Sigmoid colon (tissue), 7 donors: ENCODE measurements around the gene IPO11. TPM values are rescaled to one million over a fixed set of nuclear protein-coding genes. Genes with fewer than 3 reads are reported as not detected.

Experiments
- DNase-seq: peaks from one replicate; pipeline ENCODE4 v3.0.0-alpha.2; 2019
- H3K27ac ChIP-seq, 4 donors: fragments of 200-600 bp; sonication (generic); one replicate each; pipeline ENCODE4 v1.5.1; 2016 to 2019; ENCODE audit warnings: mild to moderate bottlenecking in 1 of 4
- H3K27me3 ChIP-seq, 3 donors: fragments of 200-600 bp; sonication (generic); one replicate each; pipeline ENCODE4 v1.5.1; 2019; ENCODE audit warnings: mild to moderate bottlenecking in 1 of 3
- H3K36me3 ChIP-seq, 4 donors: fragments of 200-600 bp; sonication (generic); one replicate each; pipeline ENCODE4 v1.5.1; 2016 to 2019
- H3K4me1 ChIP-seq, 4 donors: fragments of 200-600 bp; sonication (generic); one replicate each; pipeline ENCODE4 v1.5.1; 2017 to 2019
- H3K4me3 ChIP-seq, 4 donors: fragments of 200-600 bp; sonication (generic); one replicate each; pipeline ENCODE4 v1.5.1; 2017 to 2019; ENCODE audit warnings: mild to moderate bottlenecking in 2 of 4, moderate library complexity in 1 of 4
- H3K9me3 ChIP-seq, 4 donors: fragments of 200-600 bp in 3 of 4; sonication (generic) in 3 of 4; one replicate each; pipeline versions ENCODE4 v1.5.1 to v1.6.1; 2013 to 2019
- CTCF ChIP-seq, 4 experiments: fragments of 450-650 bp in 3 of 4; fragments of 200-600 bp in 1 of 4; IDR thresholded peaks; one replicate each; pipeline ENCODE4 v1.5.1; 2016 to 2019; ENCODE audit warnings: antibody characterized with exemption in 4 of 4, mild to moderate bottlenecking in 3 of 4, moderate library complexity in 2 of 4
- EP300 ChIP-seq, 4 donors: sonication (generic); formaldehyde crosslinking; IDR thresholded peaks; one replicate each; pipeline ENCODE4 v1.6.1; 2017; ENCODE audit warnings: antibody characterized with exemption in 4 of 4
- POLR2A ChIP-seq, 2 donors: fragments of 450-650 bp; IDR thresholded peaks; one replicate each; pipeline ENCODE4 v1.6.1; 2016; ENCODE audit warnings: antibody characterized with exemption in 2 of 2, mild to moderate bottlenecking in 2 of 2, moderate library complexity in 2 of 2
- POLR2AphosphoS5 ChIP-seq, 4 donors: sonication (generic); formaldehyde crosslinking; IDR thresholded peaks; one replicate each; pipeline ENCODE4 v1.6.1; 2017; ENCODE audit warnings: antibody characterized with exemption in 4 of 4
- WGBS, 2 donors: extraction: QIAGEN DNeasy Blood & Tissue Kit; methylation state at CpG; one replicate each; pipeline ENCODE4 v1.1.7; 2013; 5-methylcytosine and 5-hydroxymethylcytosine counted together
- intact Hi-C: fragments of 100-400 bp; cut with DNase I; formaldehyde crosslinking; loops from one replicate; pipeline ENCODE4 v1.15.1; 2023
- polyA plus RNA-seq, 3 donors: library from polyadenylated mRNA; stranded (reverse); fragments of 200-250 nt; gene quantifications; one replicate each; pipeline ENCODE4 v1.2.3, GENCODE V29; 2013
- total RNA-seq, 4 donors: library from RNA; depleted of rRNA; stranded (reverse); fragments of >200 nt; gene quantifications; one replicate each; pipeline ENCODE4 v1.1.0, GENCODE V29; 2016
- donor health status: healthy with polysubstance abuse.
- donor health status: Bipolar disorder and iron deficiency.
- donor health status: healthy.

IPO11 gene
- total and polyA plus RNA-seq, 7 donors, result 5.3 to 38.8 (median 20.9) TPM

- intact Hi-C loops, result loop anchor here (5.0 kb wide), 1 partner anchor 106 kb away; the partner anchor contains the start of gene KIF2A
- H3K36me3 ChIP-seq, result no peaks in the 10 kb centered on the region
- TF ChIP-seq CTCF (IDR thresholded peaks at IDR 0.05) (no peak), EP300 (IDR thresholded peaks at IDR 0.05) (no peak), POLR2AphosphoS5 (IDR thresholded peaks at IDR 0.05) (no peak), POLR2A (IDR thresholded peaks at IDR 0.05) (no peak)
- H3K27ac ChIP-seq, result no peak overlapping the region
- DNase-seq, result no peak
- 51 to 59% methylated on average over 3 of the region's 3 CpGs for WGBS, 2 donors
- H3K27me3 ChIP-seq, result no peaks in the 10 kb centered on the region
- H3K4me3 ChIP-seq, result peak overlapping the region in 3 of 4 donors; percentile 79 to 98 (median 81)
- H3K9me3 ChIP-seq, result no peaks in the 10 kb centered on the region
- H3K4me1 ChIP-seq, result peaks cover 0 to 14% (median 9%) of the 10 kb centered on the region in 4 donors
These were observed 1.1 kb downstream of the IPO11 start for GRCh38 chr5:62413711-62414110.

- H3K4me3 ChIP-seq, result no peak overlapping the region
- intact Hi-C loops, result no loop called here
- no peak overlapping the region for H3K27ac ChIP-seq
- no peaks in the 10 kb centered on the region for H3K9me3 ChIP-seq
- TF ChIP-seq CTCF (IDR thresholded peaks at IDR 0.05) (no peak), POLR2AphosphoS5 (IDR thresholded peaks at IDR 0.05) (no peak), POLR2A (IDR thresholded peaks at IDR 0.05) (no peak), EP300 (IDR thresholded peaks at IDR 0.05) (no peak)
- H3K4me1 ChIP-seq, result peaks cover 0 to 10% (median 4%) of the 10 kb centered on the region in 4 donors
- 93 to 94% methylated on average over 4 of the region's 4 CpGs for WGBS, 2 donors
- no peak for DNase-seq
- no peaks in the 10 kb centered on the region for H3K36me3 ChIP-seq
- H3K27me3 ChIP-seq, result no peaks in the 10 kb centered on the region
These were observed 6.0 kb downstream of the IPO11 start for GRCh38 chr5:62418462-62419076.

- no peaks in the 10 kb centered on the region for H3K4me1 ChIP-seq
- H3K9me3 ChIP-seq, result no peaks in the 10 kb centered on the region
- intact Hi-C loops, result no loop called here
- no peak overlapping the region for H3K4me3 ChIP-seq
- 94 to 98% methylated on average over 3 of the region's 3 CpGs for WGBS, 2 donors
- TF ChIP-seq POLR2A (IDR thresholded peaks at IDR 0.05) (no peak), CTCF (IDR thresholded peaks at IDR 0.05) (no peak), POLR2AphosphoS5 (IDR thresholded peaks at IDR 0.05) (no peak), EP300 (IDR thresholded peaks at IDR 0.05) (no peak)
- no peak for DNase-seq
- H3K36me3 ChIP-seq, result no peaks in the 10 kb centered on the region
- H3K27me3 ChIP-seq, result no peaks in the 10 kb centered on the region
- H3K27ac ChIP-seq, result no peak overlapping the region
These were observed 7.0 kb downstream of the IPO11 start for GRCh38 chr5:62419609-62420008.

GRCh38 chr5:62421414-62421813 is 8.9 kb downstream of the IPO11 start:
- no peak overlapping the region for H3K4me3 ChIP-seq
- intact Hi-C loops, result no loop called here
- H3K9me3 ChIP-seq, result no peaks in the 10 kb centered on the region

More at GRCh38 chr5:62421414-62421813, 8.9 kb downstream of the IPO11 start:
- Histone ChIP-seq H3K4me1 (no peaks in the 10 kb centered on the region), H3K27me3 (no peaks in the 10 kb centered on the region), H3K27ac (no peak overlapping the region), H3K36me3 (no peaks in the 10 kb centered on the region)
- DNase-seq, result no peak
- WGBS, 2 donors, result 86 to 94% methylated on average over 1 of the region's 1 CpG
- TF ChIP-seq CTCF (IDR thresholded peaks at IDR 0.05) (no peak), EP300 (IDR thresholded peaks at IDR 0.05) (no peak), POLR2AphosphoS5 (IDR thresholded peaks at IDR 0.05) (no peak), POLR2A (IDR thresholded peaks at IDR 0.05) (no peak)
